Measurements from ENCODE around the gene NEGR1.

DNA sequence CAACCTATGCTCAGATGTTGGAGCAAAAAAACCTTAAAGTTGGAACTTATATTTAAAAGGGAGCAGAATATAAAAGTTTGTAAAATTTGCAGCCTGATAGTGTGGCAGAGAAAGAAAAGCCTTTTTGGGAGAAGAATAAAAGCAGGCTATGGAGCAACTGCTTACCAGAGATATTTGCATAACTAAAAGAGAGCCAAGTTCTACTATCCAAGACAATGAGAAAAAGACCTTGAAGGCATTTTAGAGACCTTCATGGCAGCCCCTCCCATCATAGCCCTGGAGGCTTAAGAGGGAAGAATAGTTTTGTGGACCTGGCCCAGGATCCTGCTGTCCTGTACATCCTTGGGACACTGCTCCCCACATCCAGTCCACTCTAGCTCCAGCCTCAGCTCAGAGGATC is 889.0 kb downstream of the NEGR1 start:
- TF ChIP-seq, protein P1, sequence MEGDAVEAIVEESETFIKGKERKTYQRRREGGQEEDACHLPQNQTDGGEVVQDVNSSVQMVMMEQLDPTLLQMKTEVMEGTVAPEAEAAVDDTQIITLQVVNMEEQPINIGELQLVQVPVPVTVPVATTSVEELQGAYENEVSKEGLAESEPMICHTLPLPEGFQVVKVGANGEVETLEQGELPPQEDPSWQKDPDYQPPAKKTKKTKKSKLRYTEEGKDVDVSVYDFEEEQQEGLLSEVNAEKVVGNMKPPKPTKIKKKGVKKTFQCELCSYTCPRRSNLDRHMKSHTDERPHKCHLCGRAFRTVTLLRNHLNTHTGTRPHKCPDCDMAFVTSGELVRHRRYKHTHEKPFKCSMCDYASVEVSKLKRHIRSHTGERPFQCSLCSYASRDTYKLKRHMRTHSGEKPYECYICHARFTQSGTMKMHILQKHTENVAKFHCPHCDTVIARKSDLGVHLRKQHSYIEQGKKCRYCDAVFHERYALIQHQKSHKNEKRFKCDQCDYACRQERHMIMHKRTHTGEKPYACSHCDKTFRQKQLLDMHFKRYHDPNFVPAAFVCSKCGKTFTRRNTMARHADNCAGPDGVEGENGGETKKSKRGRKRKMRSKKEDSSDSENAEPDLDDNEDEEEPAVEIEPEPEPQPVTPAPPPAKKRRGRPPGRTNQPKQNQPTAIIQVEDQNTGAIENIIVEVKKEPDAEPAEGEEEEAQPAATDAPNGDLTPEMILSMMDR (IDR thresholded peaks at IDR 0.05), result no peak
- TF ChIP-seq POLR2A (IDR thresholded peaks at IDR 0.05), result no peak
- TF ChIP-seq POLR2AphosphoS5 (IDR thresholded peaks at IDR 0.05), result no peak
- no peak for TF ChIP-seq EP300 (IDR thresholded peaks at IDR 0.05; ENCODE audit: low read depth)

All from transverse colon (tissue), 4 donors.